SK-N-MC (cell line): ENCODE data around the gene ZDHHC11.
"Not testable (repeated sequence)": the region's sequence is repeated elsewhere in the genome, so short reads cannot be mapped to it uniquely, and the experiment has no call there.

Experiments
- DNase-seq: peaks from one replicate; pipeline ENCODE4 v3.0.0-alpha.2; 2011; ENCODE audit warnings: low read depth, low spot score
- H3K27ac ChIP-seq: fragments of 200-600 bp; sonication (generic); 2 replicates; pipeline ENCODE4 v1.5.1; 2016; ENCODE audit warnings: mixed run types
- H3K36me3 ChIP-seq: fragments of 200-600 bp; sonication (generic); 2 replicates; pipeline ENCODE4 v1.6.1; 2017; ENCODE audit warnings: antibody characterized with exemption, low read length, mixed read lengths; ENCODE audit not compliant: insufficient read depth
- H3K4me3 ChIP-seq: fragments of 200-600 bp; sonication (generic); 2 replicates; pipeline ENCODE4 v1.5.1; 2016
- H3K9ac ChIP-seq: fragments of 200-600 bp; sonication (generic); 2 replicates; pipeline ENCODE4 v1.8.0; 2017; ENCODE audit warnings: mixed run types, mixed read lengths; ENCODE audit not compliant: insufficient read length
- H3K9me3 ChIP-seq: fragments of 200-600 bp; sonication (generic); 2 replicates; pipeline ENCODE4 v1.6.1; 2017; ENCODE audit warnings: low read depth, mild to moderate bottlenecking, antibody characterized with exemption, low read length, moderate library complexity, mixed read lengths
- EZH2 ChIP-seq: fragments of 200-600 bp; sonication (generic); IDR thresholded peaks from one replicate; pipeline ENCODE4 v1.6.1; 2017; ENCODE audit warnings: antibody characterized with exemption
- FOXP2 ChIP-seq: optimal IDR thresholded peaks from 2 replicates; pipeline ENCODE3; 2011; ENCODE audit warnings: mild to moderate bottlenecking, moderate library complexity; ENCODE audit not compliant: insufficient read depth; ENCODE audit errors: extremely low read length, control extremely low read depth
- POLR2AphosphoS5 ChIP-seq: IDR thresholded peaks from 2 replicates; pipeline ENCODE4 v1.6.1; 2012; ENCODE audit warnings: mild to moderate bottlenecking, low read depth, low read length, borderline replicate concordance

Gene ZDHHC11

GRCh38 chr5:776862-777711 is 73.7 kb downstream of the ZDHHC11 start:
- no peak overlapping the region for H3K27ac ChIP-seq
- no peak for TF ChIP-seq EZH2
- TF ChIP-seq FOXP2 = no peak
- no peak for TF ChIP-seq POLR2AphosphoS5
- H3K9ac ChIP-seq = no peak overlapping the region
- H3K4me3 ChIP-seq = no peak overlapping the region
- H3K9me3 ChIP-seq = no peaks in the 10 kb centered on the region
- no peak for DNase-seq
- no peaks in the 10 kb centered on the region for H3K36me3 ChIP-seq

DNA sequence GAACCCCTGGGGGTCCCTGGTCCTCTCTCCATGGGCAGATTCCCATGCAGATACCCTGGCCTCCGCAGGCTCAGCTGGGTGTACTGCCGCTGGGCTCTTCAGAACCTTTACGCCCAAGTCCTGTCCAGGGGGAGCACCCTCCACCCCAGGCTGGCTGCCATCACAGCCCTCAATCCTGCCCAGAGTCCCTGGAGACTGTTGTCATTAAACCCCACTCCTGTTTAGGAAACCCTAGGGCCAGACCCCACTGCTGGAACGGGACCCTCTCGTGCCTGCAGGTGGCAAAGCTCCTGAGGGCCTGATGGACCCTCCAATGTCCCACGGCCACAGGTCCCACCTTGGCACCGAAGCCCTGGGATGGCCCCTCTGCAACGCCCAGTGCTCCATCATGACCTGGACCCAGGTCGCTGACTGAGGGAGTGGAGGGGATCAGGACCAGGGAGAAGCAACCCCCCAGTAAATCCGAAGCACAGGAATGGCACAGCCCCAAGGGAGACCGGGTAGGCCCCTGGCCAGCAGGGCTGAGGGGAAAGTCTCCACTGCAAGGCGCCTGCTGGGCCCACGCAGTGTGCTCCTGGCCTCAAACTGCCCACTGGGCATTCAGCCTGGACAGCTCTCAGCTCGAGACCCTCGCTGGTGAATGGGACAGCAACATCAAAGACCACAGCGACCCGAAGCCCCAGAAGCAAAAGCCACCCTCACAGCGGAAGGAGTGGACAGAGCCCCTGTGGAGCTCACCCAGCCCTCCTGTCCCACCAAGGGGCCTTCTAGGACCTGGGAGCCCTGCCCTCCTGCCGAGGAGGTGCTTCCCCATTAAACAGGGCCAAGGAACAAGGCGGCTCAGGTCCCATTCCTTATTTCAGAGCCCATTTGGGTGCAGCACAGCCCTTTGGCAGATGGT is 74.6 kb downstream of the ZDHHC11 start:
- H3K4me3 ChIP-seq = no peak overlapping the region
- no peaks in the 10 kb centered on the region for H3K36me3 ChIP-seq
- no peak for TF ChIP-seq EZH2
- TF ChIP-seq FOXP2 = no peak
- TF ChIP-seq POLR2AphosphoS5 = no peak
- H3K9ac ChIP-seq = no peak overlapping the region
- no peaks in the 10 kb centered on the region for H3K9me3 ChIP-seq
- no peak for DNase-seq
- no peak overlapping the region for H3K27ac ChIP-seq

DNA sequence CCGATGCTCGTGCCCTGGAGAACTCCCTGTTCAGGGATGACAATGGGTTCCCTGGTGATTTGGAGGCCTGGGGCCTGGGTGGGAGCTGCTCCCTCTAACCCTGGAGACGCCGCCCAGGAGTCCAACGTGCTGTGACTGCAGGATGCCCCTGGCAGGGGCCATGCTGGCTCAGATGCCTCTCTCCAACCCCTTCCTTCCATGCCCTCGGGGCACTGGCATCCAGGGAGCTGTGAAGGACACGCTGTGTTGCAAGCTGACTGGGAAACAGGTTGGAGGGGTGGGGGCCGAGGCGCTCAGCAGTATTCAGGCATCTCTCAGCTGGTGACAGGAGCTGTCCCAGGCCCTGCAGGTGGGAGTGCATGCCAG is 75.2 kb downstream of the ZDHHC11 start:
- not testable (repeated sequence) for DNase-seq, H3K9ac ChIP-seq, H3K36me3 ChIP-seq, H3K27ac ChIP-seq, H3K9me3 ChIP-seq, H3K4me3 ChIP-seq

DNA sequence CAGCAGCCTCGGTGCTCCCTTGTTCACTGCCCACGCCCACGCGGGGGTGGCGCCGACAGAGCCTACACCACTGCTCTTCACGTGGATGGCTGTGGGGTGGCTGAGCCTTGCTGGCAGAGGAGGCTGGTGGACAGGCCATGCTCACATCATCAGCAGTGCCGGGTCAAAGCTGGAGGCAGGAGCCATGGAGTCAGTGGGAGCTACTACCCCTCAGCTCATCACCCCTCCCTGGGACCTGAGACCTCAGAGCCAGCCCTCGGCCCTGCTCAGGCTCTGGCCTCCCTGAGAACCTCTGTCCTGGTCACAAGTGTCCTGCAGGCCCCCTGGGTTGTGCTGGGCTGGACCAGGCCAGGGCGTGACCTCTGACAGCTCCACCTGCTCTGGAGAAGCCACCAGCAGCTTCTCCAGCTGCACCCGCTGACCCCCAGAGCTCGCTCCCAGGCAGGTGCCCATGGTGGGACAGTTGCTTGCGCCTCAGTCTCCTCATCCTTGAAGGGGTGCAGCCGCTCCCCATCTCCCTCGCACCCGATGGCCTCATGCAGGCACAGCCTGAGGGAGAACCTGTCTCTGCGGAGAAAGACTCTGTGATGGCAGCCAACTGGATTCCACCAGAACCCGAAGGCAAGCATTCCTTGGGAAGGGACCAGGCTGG is 75.8 kb downstream of the ZDHHC11 start:
- H3K27ac ChIP-seq, H3K9me3 ChIP-seq, H3K4me3 ChIP-seq, DNase-seq, H3K9ac ChIP-seq, H3K36me3 ChIP-seq: not testable (repeated sequence)

DNA sequence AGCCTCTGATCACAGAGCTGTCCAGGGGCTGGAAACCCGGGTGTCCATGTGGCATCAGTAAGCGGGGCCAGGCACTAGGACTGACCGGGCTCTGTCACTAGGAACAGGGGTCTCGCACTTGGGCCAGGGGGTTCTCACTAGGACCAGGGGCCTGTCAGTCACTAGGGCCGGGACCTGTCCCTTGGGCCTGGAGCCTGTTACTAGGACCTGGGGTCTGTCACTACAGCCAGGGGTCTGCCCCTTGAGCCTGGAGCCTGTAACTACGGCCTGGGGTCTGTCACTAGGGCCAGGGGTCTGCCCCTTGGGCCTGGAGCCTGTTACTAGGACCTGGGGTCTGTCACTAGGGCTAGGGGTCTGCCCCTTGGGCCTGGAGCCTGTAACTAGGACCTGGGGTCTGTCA is 76.5 kb downstream of the ZDHHC11 start:
- H3K4me3 ChIP-seq, H3K9me3 ChIP-seq, H3K27ac ChIP-seq, H3K9ac ChIP-seq, H3K36me3 ChIP-seq, DNase-seq: not testable (repeated sequence)

DNA sequence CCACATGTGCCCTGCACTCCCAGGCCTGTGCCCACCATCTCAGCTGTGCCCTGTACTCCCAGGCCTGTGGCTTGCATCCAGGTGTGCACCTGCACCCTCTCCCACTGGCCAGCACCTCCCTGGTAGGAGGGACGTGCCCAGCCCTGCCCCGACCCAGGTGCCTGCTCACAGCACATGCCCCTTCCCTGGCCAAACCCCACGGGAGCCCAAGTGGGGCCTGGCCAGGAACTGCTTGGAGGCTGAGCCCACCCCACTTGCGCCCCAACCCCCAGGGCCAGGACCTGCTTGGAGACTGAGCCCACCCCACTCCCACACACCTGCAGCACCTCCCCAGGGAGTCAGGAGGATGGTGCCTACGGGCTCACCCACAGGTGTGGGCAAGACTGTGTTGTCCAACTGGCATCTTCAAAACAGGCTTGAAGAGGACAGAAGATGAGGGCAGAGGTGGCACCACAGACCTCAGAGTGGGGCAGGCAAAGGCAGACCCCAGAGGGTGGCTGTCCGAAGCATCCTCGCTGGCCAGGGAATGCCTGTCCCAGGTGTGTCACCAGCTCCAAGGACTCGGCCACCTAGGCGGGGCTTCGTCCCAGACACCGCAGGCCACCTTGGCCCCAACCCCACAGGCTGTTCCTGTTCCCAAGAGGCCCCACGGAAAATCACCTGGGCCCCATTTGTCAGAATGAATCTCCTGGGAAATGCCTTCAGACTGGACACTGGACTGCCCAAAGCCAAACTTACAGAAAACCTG is 77.1 kb downstream of the ZDHHC11 start:
- Histone ChIP-seq H3K4me3 (no peak overlapping the region), H3K36me3 (no peaks in the 10 kb centered on the region), H3K27ac (no peak overlapping the region), H3K9me3 (no peaks in the 10 kb centered on the region), H3K9ac (no peak overlapping the region)
- TF ChIP-seq POLR2AphosphoS5 (no peak), EZH2 (no peak), FOXP2 (no peak)
- DNase-seq = no peak

- not testable (repeated sequence) for DNase-seq, H3K9me3 ChIP-seq, H3K9ac ChIP-seq, H3K36me3 ChIP-seq, H3K27ac ChIP-seq, H3K4me3 ChIP-seq
Measured at GRCh38 chr5:772931-773330, 77.9 kb downstream of the ZDHHC11 start.

DNA sequence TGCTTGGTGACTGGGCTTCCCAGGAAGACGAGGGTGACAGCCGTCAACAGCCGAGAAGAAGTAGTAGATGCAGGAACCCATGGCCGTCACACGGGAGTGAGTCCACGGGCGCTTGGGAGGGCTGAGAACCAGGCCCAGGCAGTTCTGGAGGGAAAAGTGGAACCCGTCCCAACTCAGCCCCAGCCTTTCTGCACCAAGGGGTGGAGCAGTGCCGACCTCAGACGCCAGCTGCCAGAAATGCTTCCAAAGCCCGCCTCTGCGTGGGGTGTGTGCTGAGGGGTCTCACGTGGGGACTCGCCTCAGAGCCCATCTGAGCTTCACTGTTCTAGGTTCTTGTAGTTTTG is 78.3 kb downstream of the ZDHHC11 start:
- not testable (repeated sequence) for H3K9ac ChIP-seq, H3K36me3 ChIP-seq, H3K4me3 ChIP-seq, H3K9me3 ChIP-seq, H3K27ac ChIP-seq, DNase-seq

DNA sequence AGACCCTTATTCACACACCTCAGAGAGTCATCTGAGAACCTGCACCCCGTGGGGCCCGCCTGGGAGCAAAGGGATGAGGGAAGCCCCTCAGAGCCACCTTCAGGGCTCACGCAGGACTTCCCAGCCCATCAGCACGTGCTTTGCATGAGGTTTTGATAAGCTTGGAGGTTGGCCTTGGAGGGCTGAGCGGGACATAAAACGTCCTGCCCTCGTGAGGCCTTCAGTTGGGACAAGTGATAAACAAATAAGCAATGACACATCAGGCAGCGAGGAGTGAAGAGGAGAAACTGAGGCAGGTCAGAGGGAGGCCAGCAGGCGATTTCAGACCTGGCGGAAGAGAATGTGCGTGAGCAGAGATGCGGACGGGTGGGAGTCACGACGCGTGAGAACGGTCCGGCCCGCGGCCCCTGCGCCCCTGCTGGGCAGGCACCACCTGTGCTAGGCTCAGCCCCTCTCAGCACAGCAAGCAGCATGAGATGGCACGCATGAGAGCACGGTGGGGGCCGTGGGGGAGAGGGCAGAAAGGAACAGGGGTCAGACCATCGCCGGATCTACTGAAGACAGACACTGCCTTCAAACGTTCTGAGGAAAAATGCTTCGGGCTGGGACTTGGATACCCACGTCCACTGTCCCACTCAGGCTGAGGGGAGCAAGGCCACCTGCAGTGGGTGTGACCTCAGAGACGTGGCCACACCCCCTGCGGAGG is 78.8 kb downstream of the ZDHHC11 start:
- not testable (repeated sequence) for H3K4me3 ChIP-seq, H3K9ac ChIP-seq, H3K9me3 ChIP-seq, H3K27ac ChIP-seq, H3K36me3 ChIP-seq, DNase-seq

GRCh38 chr5:771087-771781 is 79.6 kb downstream of the ZDHHC11 start:
- not testable (repeated sequence) for H3K27ac ChIP-seq, H3K9ac ChIP-seq, H3K4me3 ChIP-seq, DNase-seq, H3K9me3 ChIP-seq, H3K36me3 ChIP-seq

GRCh38 chr5:770585-770984 is 80.2 kb downstream of the ZDHHC11 start:
- not testable (repeated sequence) for H3K36me3 ChIP-seq, H3K9ac ChIP-seq, H3K4me3 ChIP-seq, H3K9me3 ChIP-seq, DNase-seq, H3K27ac ChIP-seq
